H1 (cell line): ENCODE measurements around the gene LDLRAD3. TPM values are rescaled to one million over a fixed set of nuclear protein-coding genes. Genes with fewer than 3 reads are reported as not detected.
A peak's percentile ranks its signal among the peaks of the same experiment; 100 is the strongest.

Experiments
- CTCF ChIA-PET: fragments of 300-600 bp; sonication (Branson Sonifier 250); formaldehyde crosslinking; loops from one replicate; lab custom pipeline; 2021; ENCODE audit not compliant: partially characterized antibody; lab: Charles Lee
- POLR2A ChIA-PET: fragments of 300-600 bp; sonication (Branson Sonifier 250); formaldehyde crosslinking; loops from one replicate; lab custom pipeline; 2021; ENCODE audit warnings: inconsistent platforms; ENCODE audit not compliant: partially characterized antibody; lab: Charles Lee
- DNase-seq, 2 experiments: peaks; one replicate each; pipeline versions ENCODE4 v3.0.0 to v3.0.0-alpha.2; 2010 to 2022; ENCODE audit warnings: low spot score in 2 of 2, low read depth in 1 of 2, mixed read lengths in 1 of 2
- FAIRE-seq: peaks from 2 replicates; lab custom pipeline; 2011; peaks lifted over from hg19 to GRCh38; lab: Jason Lieb, UNC
- H2AFZ ChIP-seq: 2 replicates; pipeline ENCODE4 v1.8.1; 2012; ENCODE audit warnings: low read length, inconsistent platforms
- H2AK5ac ChIP-seq: 2 replicates; pipeline ENCODE4 v1.6.1; 2013; ENCODE audit warnings: low read depth, low read length
- H2BK120ac ChIP-seq: replicated peaks from 2 replicates; pipeline ENCODE3; 2013; ENCODE audit warnings: low read depth, low read length, inconsistent platforms
- H2BK12ac ChIP-seq: 2 replicates; pipeline ENCODE4 v1.6.1; 2013; ENCODE audit warnings: low read depth, low read length
- H2BK15ac ChIP-seq: 2 replicates; pipeline ENCODE4 v1.6.1; 2013; ENCODE audit warnings: low read length
- H2BK20ac ChIP-seq: 2 replicates; pipeline ENCODE4 v1.6.1; 2013; ENCODE audit warnings: low read length
- H2BK5ac ChIP-seq: 2 replicates; pipeline ENCODE4 v1.6.1; 2013; ENCODE audit warnings: low read depth, low read length
- H3K14ac ChIP-seq: 2 replicates; pipeline ENCODE4 v1.6.1; 2013; ENCODE audit warnings: inconsistent platforms; ENCODE audit not compliant: insufficient read length
- H3K18ac ChIP-seq: 2 replicates; pipeline ENCODE4 v1.6.1; 2013; ENCODE audit warnings: low read length; ENCODE audit errors: extremely low read depth
- H3K23ac ChIP-seq: 2 replicates; pipeline ENCODE4 v1.6.1; 2013; ENCODE audit warnings: inconsistent platforms; ENCODE audit not compliant: insufficient read length
- H3K23me2 ChIP-seq: 2 replicates; pipeline ENCODE4 v1.6.1; 2013; ENCODE audit warnings: low read depth, low read length
- H3K27ac ChIP-seq: 2 replicates; pipeline ENCODE4 v1.6.1; 2011; ENCODE audit warnings: low read depth, low read length, inconsistent platforms
- H3K27me3 ChIP-seq, 4 experiments: replicated peaks in 1 of 4; 1 replicate in 1 of 4; 2 replicates in 3 of 4; pipeline versions ENCODE4 v1.6.1 to v1.8.1; 2011 to 2013; ENCODE audit warnings: low read length in 3 of 4, mild to moderate bottlenecking in 3 of 4, inconsistent platforms in 2 of 4, mixed read lengths in 2 of 4, moderate library complexity in 1 of 4; ENCODE audit not compliant: control insufficient read depth in 3 of 4, insufficient read depth in 3 of 4; ENCODE audit errors: extremely low read depth in 1 of 4
- H3K36me3 ChIP-seq, 4 experiments: 2 replicates each; pipeline versions ENCODE4 v1.6.1 to v1.8.1; 2011 to 2013; ENCODE audit warnings: mild to moderate bottlenecking in 4 of 4, low read length in 3 of 4, moderate library complexity in 2 of 4, control low read depth in 1 of 4, inconsistent platforms in 1 of 4; ENCODE audit not compliant: insufficient read depth in 4 of 4, control insufficient read depth in 2 of 4
- H3K4ac ChIP-seq: replicated peaks from 2 replicates; pipeline ENCODE3; 2013; ENCODE audit warnings: low read length, low read depth, mixed read lengths, inconsistent platforms; ENCODE audit not compliant: insufficient read length
- H3K4me1 ChIP-seq, 4 experiments: replicated peaks in 1 of 4; 1 replicate in 1 of 4; 2 replicates in 3 of 4; pipeline versions ENCODE4 v1.6.1 to v1.8.1; 2011 to 2013; ENCODE audit warnings: low read length in 3 of 4, inconsistent platforms in 2 of 4, mixed read lengths in 1 of 4; ENCODE audit not compliant: insufficient read depth in 4 of 4, control insufficient read depth in 3 of 4
- H3K4me2 ChIP-seq, 2 experiments: 2 replicates each; pipeline versions ENCODE4 v1.6.1 to v1.8.1; 2011 to 2013; ENCODE audit warnings: low read depth in 2 of 2, low read length in 2 of 2, control low read depth in 1 of 2, inconsistent platforms in 1 of 2, mild to moderate bottlenecking in 1 of 2; ENCODE audit not compliant: insufficient read depth in 1 of 2
- H3K4me3 ChIP-seq, 4 experiments: fragments of 200-600, 300-600 bp in 1 of 4; sonication (generic), shearing (Covaris generic), sonication (Bioruptor Twin) in 1 of 4; 2 replicates each; pipeline versions ENCODE4 v1.5.1 to v1.8.1; 2011 to 2016; ENCODE audit warnings: low read length in 4 of 4, low read depth in 3 of 4, control low read depth in 2 of 4, inconsistent platforms in 2 of 4, mild to moderate bottlenecking in 2 of 4, mixed read lengths in 1 of 4, moderate library complexity in 1 of 4; ENCODE audit not compliant: insufficient read depth in 2 of 4; ENCODE audit errors: extremely low read depth in 1 of 4
- H3K56ac ChIP-seq: replicated peaks from 2 replicates; pipeline ENCODE3; 2013; ENCODE audit warnings: low read depth, mild to moderate bottlenecking, mixed read lengths, low read length, inconsistent platforms; ENCODE audit not compliant: insufficient read length
- H3K79me1 ChIP-seq: 2 replicates; pipeline ENCODE4 v1.6.1; 2013; ENCODE audit warnings: low read depth, low read length, control low read depth
- H3K79me2 ChIP-seq, 2 experiments: 2 replicates each; pipeline versions ENCODE4 v1.6.1 to v1.8.1; 2012 to 2013; ENCODE audit warnings: low read length in 2 of 2, mild to moderate bottlenecking in 2 of 2, inconsistent platforms in 1 of 2; ENCODE audit not compliant: insufficient read depth in 2 of 2, control insufficient read depth in 1 of 2
- H3K9ac ChIP-seq, 4 experiments: replicated peaks in 1 of 4; 1 replicate in 1 of 4; 2 replicates in 3 of 4; pipeline versions ENCODE4 v1.6.1 to v1.8.1; 2011 to 2013; ENCODE audit warnings: low read depth in 3 of 4, low read length in 3 of 4, control low read depth in 2 of 4, mild to moderate bottlenecking in 2 of 4, moderate library complexity in 2 of 4, inconsistent platforms in 1 of 4; ENCODE audit errors: extremely low read depth in 1 of 4
- H3K9me3 ChIP-seq, 2 experiments: 2 replicates each; pipeline versions ENCODE4 v1.6.1 to v1.8.1; 2012 to 2013; ENCODE audit warnings: mild to moderate bottlenecking in 2 of 2, moderate library complexity in 2 of 2, control low read depth in 1 of 2, inconsistent platforms in 1 of 2, low read depth in 1 of 2, low read length in 1 of 2, mixed read lengths in 1 of 2; ENCODE audit not compliant: insufficient read depth in 2 of 2
- H4K20me1 ChIP-seq, 2 experiments: replicated peaks in 1 of 2; 2 replicates each; pipeline versions ENCODE3 to v1.8.1; 2011 to 2013; ENCODE audit warnings: inconsistent platforms in 2 of 2, low read length in 2 of 2, mild to moderate bottlenecking in 1 of 2; ENCODE audit not compliant: insufficient read depth in 2 of 2, control insufficient read depth in 1 of 2
- H4K5ac ChIP-seq: 2 replicates; pipeline ENCODE4 v1.6.1; 2013; ENCODE audit warnings: low read length, low read depth, mixed read lengths, inconsistent platforms; ENCODE audit not compliant: insufficient read length
- H4K8ac ChIP-seq: 2 replicates; pipeline ENCODE4 v1.8.0; 2013; ENCODE audit warnings: mild to moderate bottlenecking, moderate library complexity, low read length, inconsistent platforms; ENCODE audit not compliant: insufficient read depth; ENCODE audit errors: extremely low read depth
- H4K91ac ChIP-seq: replicated peaks from 2 replicates; pipeline ENCODE3; 2013; ENCODE audit warnings: low read length, mixed read lengths, inconsistent platforms; ENCODE audit not compliant: insufficient read length
- ASH2L ChIP-seq: fragments of 200-600, 300-600 bp; sonication (generic); IDR thresholded peaks from one replicate; pipeline ENCODE4 v1.7.1; 2017; ENCODE audit warnings: low read length
- CHD1 ChIP-seq: IDR thresholded peaks from 2 replicates; pipeline ENCODE4 v1.6.1; 2012; ENCODE audit warnings: low read depth, low read length, improper control_type of control experiment
- HDAC2 ChIP-seq, 2 experiments: fragments of 300-600 bp in 1 of 2; sonication (generic) in 1 of 2; IDR thresholded peaks; 2 replicates each; pipeline ENCODE4 v1.6.1; 2011 to 2012; ENCODE audit warnings: low read depth in 2 of 2, low read length in 2 of 2, mild to moderate bottlenecking in 2 of 2, moderate library complexity in 2 of 2, borderline replicate concordance in 1 of 2, inconsistent platforms in 1 of 2
- KDM1A ChIP-seq: fragments of 200-600, 300-600 bp; sonication (generic); IDR thresholded peaks from 2 replicates; pipeline ENCODE4 v1.7.1; 2016; ENCODE audit warnings: mild to moderate bottlenecking, low read length, borderline replicate concordance
- WGBS, 2 experiments: shearing (Covaris generic) in 1 of 2; methylation state at CpG; one replicate each; pipeline versions ENCODE4 v1.1.6 to v1.1.7; 2013 to 2015; ENCODE audit warnings: low lambda C conversion rate in 2 of 2, mixed read lengths in 2 of 2, inconsistent platforms in 1 of 2, low coverage in 1 of 2, missing lambda C conversion rate in 1 of 2; ENCODE audit not compliant: insufficient replicate concordance in 2 of 2, insufficient coverage in 1 of 2, insufficient read length in 1 of 2; ENCODE audit errors: extremely low coverage in 1 of 2, missing lambda C conversion rate in 1 of 2; 5-methylcytosine and 5-hydroxymethylcytosine counted together
- polyA plus RNA-seq, 7 experiments: library from polyadenylated mRNA; depleted of rRNA in 3 of 7; stranded (reverse) in 5 of 7; unstranded in 2 of 7; fragments of >200 nt in 5 of 7; fragments of 200-250 nt in 2 of 7; gene quantifications; 1 replicate in 5 of 7; 2 replicates in 1 of 7; 4 replicates in 1 of 7; pipeline versions ENCODE4 v1.2.1 to v1.2.3, GENCODE V29; 2011 to 2013; ENCODE audit warnings: missing spikeins in 2 of 7, mixed read lengths in 2 of 7
- total RNA-seq: library from RNA; stranded (reverse); fragmentation: NEBNext Ultra II Directional; extraction: Animal tissue kit (Norgen Biotek cat#: 25700); gene quantifications from 2 replicates; pipeline ENCODE4 v1.2.1, GENCODE V29; 2021

Gene LDLRAD3
- total and polyA plus RNA-seq, 2 of the 8 experiments (the other 6 are each of a cell fraction or from before 2014, with no cell fraction given): 18.6 to 22.8 TPM

DNA sequence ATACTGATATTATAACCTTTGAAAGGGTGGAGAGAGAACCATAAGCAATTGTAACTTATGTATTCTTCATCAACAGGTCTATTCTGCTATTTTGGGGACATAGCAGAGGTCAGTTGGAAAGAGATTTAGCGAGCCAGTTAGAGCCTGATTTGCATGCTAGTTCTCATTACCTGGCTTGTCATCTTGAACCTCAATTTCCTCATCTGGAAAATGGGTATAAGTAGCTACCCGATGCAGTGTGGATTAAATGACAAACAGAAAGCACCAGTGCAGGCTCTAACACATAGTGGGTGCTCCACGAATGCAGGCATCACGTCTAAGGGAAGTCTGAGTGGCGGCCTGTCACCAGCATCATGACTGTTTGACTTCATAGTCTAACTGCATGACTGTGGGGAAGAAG lies 67.7 kb downstream of the LDLRAD3 start:
- no peaks in the 10 kb centered on the region for H3K36me3 ChIP-seq
- no peaks in the 10 kb centered on the region for H4K20me1 ChIP-seq
- H3K4ac ChIP-seq: no peak overlapping the region
- no peak overlapping the region for H2AFZ ChIP-seq
- no peaks in the 10 kb centered on the region for H3K23me2 ChIP-seq
- no peak overlapping the region for H2BK20ac ChIP-seq
- H3K79me2 ChIP-seq: peaks cover 0 to 69% of the 10 kb centered on the region in 2 experiments; a peak in 3 of 4 replicates
- no peak overlapping the region for H3K27ac ChIP-seq
- no peak overlapping the region for H3K4me3 ChIP-seq
- no peak overlapping the region for H3K9ac ChIP-seq
- FAIRE-seq (no peak), DNase-seq (no peak)
- ChIA-PET POLR2A (no interaction called here), CTCF (interaction anchor here (1.6 kb wide), 1 partner anchor 10 kb away, joined by 5 read pairs; no protein-coding TSS in a partner anchor)
- TF ChIP-seq KDM1A (0 out of 2 replicates have a peak, but pooled peaks have one; percentile 36), HDAC2 (IDR thresholded peaks at IDR 0.05; ENCODE audit: borderline replicate concordance in 1 of 2, low read depth in 2 of 2, low read length in 2 of 2) (0 out of 4 replicates have a peak, but pooled peaks of 1 of the 2 experiments have one; percentile 38), ASH2L (no peak), CHD1 (no peak)
- no peak overlapping the region for H2BK5ac ChIP-seq
- H3K18ac ChIP-seq: no peak overlapping the region
- no peaks in the 10 kb centered on the region for H3K27me3 ChIP-seq
- no peak overlapping the region for H3K56ac ChIP-seq
- no peak overlapping the region for H4K91ac ChIP-seq
- no peak overlapping the region for H3K14ac ChIP-seq
- peaks cover 2% of the 10 kb centered on the region; the same call in 1 of the 2 replicates for H3K79me1 ChIP-seq
- no peak overlapping the region for H2AK5ac ChIP-seq
- no peak overlapping the region for H4K8ac ChIP-seq
- no peak overlapping the region for H2BK12ac ChIP-seq
- H3K23ac ChIP-seq: no peak overlapping the region
- WGBS, 2 experiments: 91% methylated on average over 5 of the region's 5 CpGs; no CpG with 5 or more reads in 1 of the 2 experiments
- H2BK120ac ChIP-seq: no peak overlapping the region
- peaks cover 0 to 5% (median 0%) of the 10 kb centered on the region in 4 experiments; a peak in 2 of 7 replicates for H3K4me1 ChIP-seq
- H2BK15ac ChIP-seq: no peak overlapping the region
- no peaks in the 10 kb centered on the region for H3K9me3 ChIP-seq
- no peak overlapping the region for H3K4me2 ChIP-seq
- H4K5ac ChIP-seq: no peak overlapping the region
